ENCODE measurements around the gene ATP12A. TPM values are rescaled to one million over a fixed set of nuclear protein-coding genes. Genes with fewer than 3 reads are reported as not detected.
"Not testable (repeated sequence)": the region's sequence is repeated elsewhere in the genome, so short reads cannot be mapped to it uniquely, and the experiment has no call there.

Gene ATP12A
- total and polyA plus RNA-seq, 2 donors, result 0.28 to 2.2 TPM

- H3K4me3 ChIP-seq (ENCODE audit: low read length in 2 of 2); H3K9me3 ChIP-seq (ENCODE audit: control insufficient read depth in 2 of 2, insufficient read depth in 1 of 2, low read length in 1 of 2); H3K27ac ChIP-seq (ENCODE audit: low read depth in 1 of 2, low read length in 1 of 2); DNase-seq (ENCODE audit: low read depth in 6 of 9, low spot score in 9 of 9); H3K4me1 ChIP-seq (ENCODE audit: control insufficient read depth in 2 of 2, insufficient read depth in 2 of 2, low read length in 2 of 2); H3K27me3 ChIP-seq (ENCODE audit: control insufficient read depth in 2 of 2, insufficient read depth in 1 of 2, low read length in 1 of 2); H3K36me3 ChIP-seq (ENCODE audit: control insufficient read depth in 2 of 2, insufficient read depth in 2 of 2, low read length in 1 of 2): not testable (repeated sequence)
- 97% methylated on average over 4 of the region's 4 CpGs for WGBS
These were observed 50.8 kb downstream of the ATP12A start for GRCh38 chr13:24730873-24731567.

GRCh38 chr13:24734950-24735349, 54.7 kb downstream of the ATP12A start:
- Histone ChIP-seq H3K27ac (ENCODE audit: low read depth in 1 of 2, low read length in 1 of 2) (no peak overlapping the region), H3K4me3 (ENCODE audit: low read length in 2 of 2) (no peak overlapping the region), H3K27me3 (ENCODE audit: control insufficient read depth in 2 of 2, insufficient read depth in 1 of 2, low read length in 1 of 2) (no peaks in the 10 kb centered on the region), H3K36me3 (ENCODE audit: control insufficient read depth in 2 of 2, insufficient read depth in 2 of 2, low read length in 1 of 2) (no peaks in the 10 kb centered on the region), H3K4me1 (ENCODE audit: control insufficient read depth in 2 of 2, insufficient read depth in 2 of 2, low read length in 2 of 2) (no peaks in the 10 kb centered on the region), H3K9me3 (ENCODE audit: control insufficient read depth in 2 of 2, insufficient read depth in 1 of 2, low read length in 1 of 2) (no peaks in the 10 kb centered on the region)
- 72% methylated on average over 4 of the region's 4 CpGs for WGBS
- no peak for DNase-seq (ENCODE audit: low read depth in 6 of 9, low spot score in 9 of 9)

- 95% methylated on average over 6 of the region's 6 CpGs for WGBS
- Histone ChIP-seq H3K36me3 (ENCODE audit: control insufficient read depth in 2 of 2, insufficient read depth in 2 of 2, low read length in 1 of 2) (no peaks in the 10 kb centered on the region), H3K27ac (ENCODE audit: low read depth in 1 of 2, low read length in 1 of 2) (no peak overlapping the region), H3K4me1 (ENCODE audit: control insufficient read depth in 2 of 2, insufficient read depth in 2 of 2, low read length in 2 of 2) (no peaks in the 10 kb centered on the region), H3K9me3 (ENCODE audit: control insufficient read depth in 2 of 2, insufficient read depth in 1 of 2, low read length in 1 of 2) (no peaks in the 10 kb centered on the region), H3K4me3 (ENCODE audit: low read length in 2 of 2) (no peak overlapping the region), H3K27me3 (ENCODE audit: control insufficient read depth in 2 of 2, insufficient read depth in 1 of 2, low read length in 1 of 2) (no peaks in the 10 kb centered on the region)
- DNase-seq (ENCODE audit: low read depth in 6 of 9, low spot score in 9 of 9), result no peak
These were observed 56.8 kb downstream of the ATP12A start for GRCh38 chr13:24737042-24737441.

- Histone ChIP-seq H3K4me3 (ENCODE audit: low read length in 2 of 2) (no peak overlapping the region), H3K27me3 (ENCODE audit: control insufficient read depth in 2 of 2, insufficient read depth in 1 of 2, low read length in 1 of 2) (peaks cover 0 to 3% of the 10 kb centered on the region in 2 donors), H3K4me1 (ENCODE audit: control insufficient read depth in 2 of 2, insufficient read depth in 2 of 2, low read length in 2 of 2) (peaks cover 0 to 3% of the 10 kb centered on the region in 2 donors), H3K9me3 (ENCODE audit: control insufficient read depth in 2 of 2, insufficient read depth in 1 of 2, low read length in 1 of 2) (no peaks in the 10 kb centered on the region), H3K36me3 (ENCODE audit: control insufficient read depth in 2 of 2, insufficient read depth in 2 of 2, low read length in 1 of 2) (no peaks in the 10 kb centered on the region), H3K27ac (ENCODE audit: low read depth in 1 of 2, low read length in 1 of 2) (no peak overlapping the region)
- WGBS, result 96% methylated on average over 5 of the region's 5 CpGs
- no peak for DNase-seq (ENCODE audit: low read depth in 6 of 9, low spot score in 9 of 9)
These were observed 58.2 kb downstream of the ATP12A start for GRCh38 chr13:24738366-24738847.

- H3K36me3 ChIP-seq (ENCODE audit: control insufficient read depth in 2 of 2, insufficient read depth in 2 of 2, low read length in 1 of 2), result no peaks in the 10 kb centered on the region
- DNase-seq (ENCODE audit: low read depth in 6 of 9, low spot score in 9 of 9), result no peak
- H3K4me1 ChIP-seq (ENCODE audit: control insufficient read depth in 2 of 2, insufficient read depth in 2 of 2, low read length in 2 of 2), result peaks cover 0 to 3% of the 10 kb centered on the region in 2 donors
- no peak overlapping the region for H3K27ac ChIP-seq (ENCODE audit: low read depth in 1 of 2, low read length in 1 of 2)
- peaks cover 8 to 21% of the 10 kb centered on the region in 2 donors for H3K27me3 ChIP-seq (ENCODE audit: control insufficient read depth in 2 of 2, insufficient read depth in 1 of 2, low read length in 1 of 2)
- no peak overlapping the region for H3K4me3 ChIP-seq (ENCODE audit: low read length in 2 of 2)
- 95% methylated on average over 12 of the region's 12 CpGs for WGBS
- no peaks in the 10 kb centered on the region for H3K9me3 ChIP-seq (ENCODE audit: control insufficient read depth in 2 of 2, insufficient read depth in 1 of 2, low read length in 1 of 2)
These were observed 60.0 kb downstream of the ATP12A start for GRCh38 chr13:24740014-24740890.

- peaks cover 17 to 30% of the 10 kb centered on the region in 2 donors for H3K27me3 ChIP-seq (ENCODE audit: control insufficient read depth in 2 of 2, insufficient read depth in 1 of 2, low read length in 1 of 2)
- no peak overlapping the region for H3K27ac ChIP-seq (ENCODE audit: low read depth in 1 of 2, low read length in 1 of 2)
- peaks cover 0 to 3% of the 10 kb centered on the region in 2 donors for H3K4me1 ChIP-seq (ENCODE audit: control insufficient read depth in 2 of 2, insufficient read depth in 2 of 2, low read length in 2 of 2)
- H3K9me3 ChIP-seq (ENCODE audit: control insufficient read depth in 2 of 2, insufficient read depth in 1 of 2, low read length in 1 of 2), result no peaks in the 10 kb centered on the region
- WGBS, result 87% methylated on average over 11 of the region's 11 CpGs
- H3K36me3 ChIP-seq (ENCODE audit: control insufficient read depth in 2 of 2, insufficient read depth in 2 of 2, low read length in 1 of 2), result no peaks in the 10 kb centered on the region
- DNase-seq (ENCODE audit: low read depth in 6 of 9, low spot score in 9 of 9), result no peak
- no peak overlapping the region for H3K4me3 ChIP-seq (ENCODE audit: low read length in 2 of 2)
These were observed 60.9 kb downstream of the ATP12A start for GRCh38 chr13:24741016-24741662.

- no peak for DNase-seq (ENCODE audit: low read depth in 6 of 9, low spot score in 9 of 9)
- H3K27me3 ChIP-seq (ENCODE audit: control insufficient read depth in 2 of 2, insufficient read depth in 1 of 2, low read length in 1 of 2), result peaks cover 24 to 36% of the 10 kb centered on the region in 2 donors
- 85% methylated on average over 8 of the region's 8 CpGs for WGBS
- H3K4me1 ChIP-seq (ENCODE audit: control insufficient read depth in 2 of 2, insufficient read depth in 2 of 2, low read length in 2 of 2), result peaks cover 0 to 3% of the 10 kb centered on the region in 2 donors
- H3K9me3 ChIP-seq (ENCODE audit: control insufficient read depth in 2 of 2, insufficient read depth in 1 of 2, low read length in 1 of 2), result no peaks in the 10 kb centered on the region
- H3K36me3 ChIP-seq (ENCODE audit: control insufficient read depth in 2 of 2, insufficient read depth in 2 of 2, low read length in 1 of 2), result no peaks in the 10 kb centered on the region
- H3K27ac ChIP-seq (ENCODE audit: low read depth in 1 of 2, low read length in 1 of 2), result no peak overlapping the region
- H3K4me3 ChIP-seq (ENCODE audit: low read length in 2 of 2), result no peak overlapping the region
These were observed 61.6 kb downstream of the ATP12A start for GRCh38 chr13:24741791-24742190.

- Histone ChIP-seq H3K27ac (ENCODE audit: low read depth in 1 of 2, low read length in 1 of 2) (no peak overlapping the region), H3K9me3 (ENCODE audit: control insufficient read depth in 2 of 2, insufficient read depth in 1 of 2, low read length in 1 of 2) (no peaks in the 10 kb centered on the region), H3K27me3 (ENCODE audit: control insufficient read depth in 2 of 2, insufficient read depth in 1 of 2, low read length in 1 of 2) (peaks cover 29 to 41% of the 10 kb centered on the region in 2 donors), H3K4me1 (ENCODE audit: control insufficient read depth in 2 of 2, insufficient read depth in 2 of 2, low read length in 2 of 2) (peaks cover 0 to 3% of the 10 kb centered on the region in 2 donors), H3K36me3 (ENCODE audit: control insufficient read depth in 2 of 2, insufficient read depth in 2 of 2, low read length in 1 of 2) (no peaks in the 10 kb centered on the region), H3K4me3 (ENCODE audit: low read length in 2 of 2) (no peak overlapping the region)
- DNase-seq (ENCODE audit: low read depth in 6 of 9, low spot score in 9 of 9), result peak in 1 of 9 donors; percentile 24
- WGBS, result 75% methylated on average over 6 of the region's 6 CpGs
These were observed 62.1 kb downstream of the ATP12A start for GRCh38 chr13:24742294-24742693.

GRCh38 chr13:24742977-24743376, 62.8 kb downstream of the ATP12A start:
- Histone ChIP-seq H3K36me3 (ENCODE audit: control insufficient read depth in 2 of 2, insufficient read depth in 2 of 2, low read length in 1 of 2) (no peaks in the 10 kb centered on the region), H3K4me1 (ENCODE audit: control insufficient read depth in 2 of 2, insufficient read depth in 2 of 2, low read length in 2 of 2) (peaks cover 0 to 3% of the 10 kb centered on the region in 2 donors), H3K27me3 (ENCODE audit: control insufficient read depth in 2 of 2, insufficient read depth in 1 of 2, low read length in 1 of 2) (peaks cover 36 to 48% of the 10 kb centered on the region in 2 donors), H3K9me3 (ENCODE audit: control insufficient read depth in 2 of 2, insufficient read depth in 1 of 2, low read length in 1 of 2) (no peaks in the 10 kb centered on the region), H3K4me3 (ENCODE audit: low read length in 2 of 2) (no peak overlapping the region), H3K27ac (ENCODE audit: low read depth in 1 of 2, low read length in 1 of 2) (no peak overlapping the region)
- DNase-seq (ENCODE audit: low read depth in 6 of 9, low spot score in 9 of 9), result no peak
- WGBS, result 27% methylated on average over 4 of the region's 4 CpGs
